ENCODE data around the gene COL5A1.

GRCh38 chr9:134607971-134608370 lies 33.6 kb upstream of the COL5A1 start:
- TF ChIP-seq ARNTL (CRISPR knock-in tag; IDR thresholded peaks at IDR 0.05; ENCODE audit: borderline replicate concordance, low read depth) (no peak), ZFP3 (CRISPR knock-in tag; IDR thresholded peaks at IDR 0.05) (no peak), PATZ1 (CRISPR knock-in tag; IDR thresholded peaks at IDR 0.05; ENCODE audit: borderline replicate concordance) (no peak), RARB (CRISPR knock-in tag; IDR thresholded peaks at IDR 0.05) (no peak)

Measured in SK-N-SH treated with all-trans-retinoic acid at 6 μM for 48 hours (cell line).